T-cell (primary cell): Measurements from ENCODE around the gene AASDHPPT. TPM values are rescaled to one million over a fixed set of nuclear protein-coding genes. Genes with fewer than 3 reads are reported as not detected.

Experiments
- ATAC-seq, 4 experiments: fragments of 200-7000 bp in 3 of 4; fragments of 150-1000 bp in 1 of 4; cut with Tn5 transposase; replicated peaks in 1 of 4; 1 replicate in 3 of 4; 2 replicates in 1 of 4; pipeline ENCODE4 v1.10.0; 2021; ENCODE audit warnings: moderate library complexity in 3 of 4, mild to moderate bottlenecking in 2 of 4, moderate number of reproducible peaks in 1 of 4
- CTCF ChIA-PET, 2 donors: fragments of 300-600 bp; sonication (Branson Sonifier 250); formaldehyde crosslinking; loops; one replicate each; lab custom pipeline; 2022; ENCODE audit warnings: antibody characterized with exemption in 2 of 2; lab: Charles Lee
- POLR2A ChIA-PET, 2 donors: fragments of 300-600 bp; sonication (Branson Sonifier 250); formaldehyde crosslinking; loops; one replicate each; lab custom pipeline; 2022; ENCODE audit warnings: antibody characterized with exemption in 2 of 2; lab: Charles Lee
- DNase-seq, 35 experiments: peaks; one replicate each; pipeline versions ENCODE4 v3.0.0 to v3.0.0-alpha.2; 2013 to 2023
- H3K27ac ChIP-seq: one replicate; pipeline ENCODE4 v1.5.1; 2013; ENCODE audit warnings: low read length
- H3K27me3 ChIP-seq, 2 experiments: replicated peaks in 1 of 2; 1 replicate in 1 of 2; 2 replicates in 1 of 2; pipeline versions ENCODE4 v1.6.1 to v1.7.0; 2013; ENCODE audit warnings: low read length in 1 of 2, mixed read lengths in 1 of 2; ENCODE audit not compliant: control insufficient read depth in 2 of 2, insufficient read depth in 2 of 2; ENCODE audit errors: extremely low read depth in 1 of 2
- H3K36me3 ChIP-seq, 2 donors: 1 replicate in 1 of 2; 2 replicates in 1 of 2; pipeline versions ENCODE4 v1.6.1 to v1.7.0; 2013; ENCODE audit warnings: low read length in 1 of 2; ENCODE audit not compliant: control insufficient read depth in 2 of 2, insufficient read depth in 1 of 2; ENCODE audit errors: extremely low read depth in 1 of 2
- H3K4me1 ChIP-seq, 2 experiments: 1 replicate in 1 of 2; 2 replicates in 1 of 2; pipeline versions ENCODE4 v1.6.1 to v1.7.0; 2013; ENCODE audit warnings: low read length in 2 of 2, mixed read lengths in 1 of 2; ENCODE audit not compliant: insufficient read depth in 2 of 2, control insufficient read depth in 1 of 2; ENCODE audit errors: extremely low read depth in 1 of 2
- H3K4me3 ChIP-seq, 2 donors: 1 replicate in 1 of 2; 2 replicates in 1 of 2; pipeline versions ENCODE4 v1.5.1 to v1.7.0; 2013; ENCODE audit warnings: mild to moderate bottlenecking in 2 of 2, low read length in 1 of 2, moderate library complexity in 1 of 2; ENCODE audit not compliant: control insufficient read depth in 1 of 2; ENCODE audit errors: extremely low read depth in 1 of 2
- H3K9me3 ChIP-seq: 2 replicates; pipeline ENCODE4 v1.7.0; 2013
- H3K27ac Mint-ChIP-seq, 2 donors: one replicate each; pipeline ENCODE4 v1.8.0; 2020 to 2021; ENCODE audit warnings: mild to moderate bottlenecking in 2 of 2, mixed read lengths in 2 of 2
- H3K27me3 Mint-ChIP-seq, 2 donors: one replicate each; pipeline ENCODE4 v1.8.0; 2021 to 2022; ENCODE audit warnings: mixed read lengths in 2 of 2
- H3K36me3 Mint-ChIP-seq: one replicate; pipeline ENCODE4 v1.8.0; 2021; ENCODE audit warnings: mixed read lengths
- H3K4me1 Mint-ChIP-seq, 3 donors: one replicate each; pipeline ENCODE4 v1.8.0; 2020 to 2022; ENCODE audit warnings: mixed read lengths in 3 of 3, mild to moderate bottlenecking in 1 of 3
- H3K4me3 Mint-ChIP-seq, 3 donors: one replicate each; pipeline ENCODE4 v1.8.0; 2020 to 2022; ENCODE audit warnings: mild to moderate bottlenecking in 3 of 3, mixed read lengths in 3 of 3, moderate library complexity in 3 of 3
- H3K9me3 Mint-ChIP-seq, 3 donors: one replicate each; pipeline ENCODE4 v1.8.0; 2020 to 2022; ENCODE audit warnings: mixed read lengths in 3 of 3
- WGBS: methylation state at CpG from one replicate; pipeline ENCODE4 v1.1.5; 2013; ENCODE audit warnings: missing lambda C conversion rate; ENCODE audit not compliant: insufficient coverage; 5-methylcytosine and 5-hydroxymethylcytosine counted together
- total RNA-seq, 35 experiments: library from RNA in 6 of 35; stranded (reverse) in 6 of 35; fragments of 120-200 nt in 1 of 35; gene quantifications; one replicate each; pipeline versions ENCODE4 v1.2.1 to v1.2.4 and lab custom pipeline; 2013 to 2026

The AASDHPPT gene
- total RNA-seq, 5 donors from 2014 or later (not counting 1 experiment from before 2014, with no cell fraction given): 17.8 to 33.0 (median 31.1) TPM

DNA sequence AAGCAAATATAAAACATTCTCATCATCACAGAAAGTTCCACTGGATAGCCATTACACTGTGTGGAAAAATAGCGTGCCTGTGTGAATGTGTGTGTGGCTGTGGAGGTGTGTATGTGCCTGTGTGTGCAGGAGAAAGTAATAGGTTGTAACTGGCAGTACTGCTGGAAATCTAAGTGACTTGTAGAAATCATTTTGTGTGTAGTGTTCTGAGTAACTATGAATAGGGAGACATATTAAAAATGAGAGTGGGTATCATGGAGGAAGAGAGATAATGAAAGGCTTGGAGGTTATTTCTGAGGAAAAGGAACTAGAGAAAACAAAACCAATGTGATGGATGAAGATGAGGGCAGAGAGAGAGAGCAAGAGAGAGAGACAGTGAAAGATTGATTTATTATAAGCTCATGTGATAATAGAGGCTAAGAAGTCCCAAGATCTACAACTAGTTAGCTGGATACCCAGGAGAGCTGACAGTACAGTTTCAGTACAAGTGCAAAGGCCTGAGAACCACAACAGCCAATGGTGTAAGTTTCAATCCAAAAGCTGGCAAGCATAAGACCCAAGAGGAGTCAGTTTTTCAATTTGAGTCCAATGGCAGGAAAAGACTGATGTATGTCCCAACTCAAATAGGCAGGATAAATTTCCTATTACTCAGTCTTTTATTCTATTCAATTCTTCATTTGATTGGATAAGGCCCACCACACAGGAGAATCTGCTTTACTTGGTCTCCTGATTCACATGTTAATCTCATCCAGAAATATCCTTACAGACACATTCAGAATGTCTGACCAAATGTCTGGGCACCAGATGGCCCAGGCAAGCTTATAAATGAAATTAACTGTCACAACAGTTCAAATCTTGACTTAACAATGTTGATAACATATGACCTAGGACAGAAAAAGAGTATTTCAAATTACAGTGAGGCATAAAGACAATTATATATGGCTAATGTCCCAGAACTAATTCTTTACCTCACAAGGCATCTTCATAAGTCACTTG lies 15.2 kb upstream of the AASDHPPT start:
- no peak overlapping the region for H3K27ac Mint-ChIP-seq
- H3K27ac ChIP-seq: no peak overlapping the region
- no peaks in the 10 kb centered on the region for H3K27me3 ChIP-seq
- H3K4me1 ChIP-seq: no peaks in the 10 kb centered on the region
- no peak overlapping the region for H3K4me3 ChIP-seq
- peaks cover 12 to 16% (median 13%) of the 10 kb centered on the region in 3 donors for H3K4me1 Mint-ChIP-seq
- POLR2A ChIA-PET: interaction anchor here in 1 of 2 donors (0.5 to 0.6 kb wide), 2 partner anchors 15 to 555 kb away, joined by 3 to 5 read pairs; partner anchors contain the start of genes AASDHPPT and KBTBD3
- DNase-seq (no peak), ATAC-seq (no peak)
- no peaks in the 10 kb centered on the region for H3K9me3 Mint-ChIP-seq
- CTCF ChIA-PET: no interaction called here
- no peaks in the 10 kb centered on the region for H3K9me3 ChIP-seq
- H3K36me3 Mint-ChIP-seq: peaks cover 29% of the 10 kb centered on the region
- H3K36me3 ChIP-seq: peaks cover 0 to 2% of the 10 kb centered on the region in 2 donors
- no peak overlapping the region for H3K4me3 Mint-ChIP-seq
- no peaks in the 10 kb centered on the region for H3K27me3 Mint-ChIP-seq
- WGBS: 80% methylated on average over 1 of the region's 1 CpG

DNA sequence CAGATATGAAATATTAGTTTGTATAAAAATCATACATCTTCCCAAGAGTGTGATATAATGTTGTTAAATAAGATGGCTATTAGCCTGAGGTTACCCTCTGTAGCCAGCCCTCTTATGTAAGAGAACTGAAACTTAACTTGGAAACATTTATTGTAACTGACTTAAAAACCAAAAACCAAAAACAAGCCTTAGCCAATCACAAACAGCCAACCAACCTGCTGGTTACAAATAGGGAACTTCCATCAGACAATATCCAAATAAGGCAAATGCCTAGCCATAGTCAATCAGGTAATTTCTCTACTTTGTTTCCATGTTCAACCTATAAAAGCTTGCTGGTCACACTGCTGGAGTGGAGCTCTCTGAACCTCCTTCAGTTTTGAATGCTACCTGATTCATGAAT lies 14.5 kb upstream of the AASDHPPT start:
- no peak overlapping the region for H3K4me3 ChIP-seq
- Mint-ChIP-seq H3K36me3 (peaks cover 29% of the 10 kb centered on the region), H3K4me1 (peaks cover 12 to 23% (median 14%) of the 10 kb centered on the region in 3 donors), H3K27me3 (no peaks in the 10 kb centered on the region), H3K9me3 (no peaks in the 10 kb centered on the region), H3K27ac (no peak overlapping the region), H3K4me3 (no peak overlapping the region)
- POLR2A ChIA-PET: interaction anchor here in 1 of 2 donors (0.5 kb wide), 1 partner anchor 14 kb away, joined by 5 read pairs; the partner anchor contains the start of genes AASDHPPT and KBTBD3
- CTCF ChIA-PET: no interaction called here
- no peak overlapping the region for H3K27ac ChIP-seq
- H3K36me3 ChIP-seq: peaks cover 0 to 2% of the 10 kb centered on the region in 2 donors
- no peaks in the 10 kb centered on the region for H3K4me1 ChIP-seq
- DNase-seq (no peak), ATAC-seq (no peak)
- H3K27me3 ChIP-seq: no peaks in the 10 kb centered on the region
- no peaks in the 10 kb centered on the region for H3K9me3 ChIP-seq

DNA sequence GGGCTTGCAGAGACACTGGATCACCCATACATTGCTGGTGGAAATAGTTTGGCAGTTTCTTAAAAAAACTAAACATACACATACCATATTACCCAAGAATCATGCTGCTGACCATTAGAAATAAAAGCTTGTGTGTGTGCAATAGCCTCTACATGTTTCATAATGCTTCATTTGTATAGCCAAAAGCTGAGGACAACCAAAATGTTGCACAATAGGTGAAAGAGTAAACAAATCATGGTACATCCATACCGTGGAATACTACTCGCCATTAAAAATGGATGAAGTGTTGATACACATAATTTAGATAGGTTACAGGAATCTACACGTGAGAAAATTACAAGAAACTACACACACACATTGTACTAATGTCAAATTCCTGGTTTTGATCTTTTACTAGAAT lies 6.9 kb upstream of the AASDHPPT start:
- Histone ChIP-seq H3K36me3 (no peaks in the 10 kb centered on the region), H3K4me3 (no peak overlapping the region), H3K4me1 (no peaks in the 10 kb centered on the region), H3K27me3 (no peaks in the 10 kb centered on the region), H3K9me3 (no peaks in the 10 kb centered on the region), H3K27ac (no peak overlapping the region)
- Mint-ChIP-seq H3K36me3 (peaks cover 44% of the 10 kb centered on the region), H3K4me1 (peaks cover 20 to 40% (median 34%) of the 10 kb centered on the region in 3 donors), H3K4me3 (no peak overlapping the region), H3K9me3 (no peaks in the 10 kb centered on the region), H3K27me3 (no peaks in the 10 kb centered on the region), H3K27ac (no peak overlapping the region)
- WGBS: no CpG with 5 or more reads among the region's 3 CpGs
- DNase-seq (no peak), ATAC-seq (no peak)
- ChIA-PET CTCF (interaction anchor here in 1 of 2 donors (1.2 kb wide), 1 partner anchor 23 kb away, joined by 3 read pairs; no protein-coding TSS in a partner anchor), POLR2A (interaction anchor here (0.5 to 0.6 kb wide), 3 partner anchors 21 to 839 kb away, joined by 3 to 5 read pairs (median 3); no protein-coding TSS in a partner anchor)

DNA sequence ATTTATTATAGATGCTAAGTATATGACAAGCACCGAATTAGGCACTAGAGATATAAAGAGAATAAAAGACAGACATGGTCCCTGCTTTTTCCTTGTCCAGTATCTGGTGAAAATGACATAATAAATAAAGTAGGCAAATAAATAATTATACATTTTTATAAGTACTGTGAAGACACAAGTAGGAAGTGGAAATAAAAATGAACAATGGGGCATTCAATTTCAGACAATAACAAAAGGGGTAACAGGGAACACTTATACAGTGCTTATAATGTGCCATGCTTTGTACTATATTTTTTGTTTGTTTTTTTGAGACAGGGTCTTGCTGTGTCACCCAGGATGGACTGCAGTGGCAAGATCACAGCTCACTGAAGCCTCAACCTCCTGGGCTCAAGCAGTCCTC lies 4.7 kb upstream of the AASDHPPT start:
- ATAC-seq (no peak), DNase-seq (no peak)
- no peak overlapping the region for H3K27ac Mint-ChIP-seq
- H3K9me3 ChIP-seq: no peaks in the 10 kb centered on the region
- peaks cover 30% of the 10 kb centered on the region for H3K36me3 Mint-ChIP-seq
- peaks cover 29 to 46% (median 37%) of the 10 kb centered on the region in 3 donors for H3K4me1 Mint-ChIP-seq
- CTCF ChIA-PET: interaction anchor here in 1 of 2 donors (0.6 kb wide), 1 partner anchor 1800 kb away, joined by 4 read pairs; no protein-coding TSS in a partner anchor
- no peaks in the 10 kb centered on the region for H3K27me3 ChIP-seq
- no peak overlapping the region for H3K4me3 ChIP-seq
- no peak overlapping the region for H3K4me3 Mint-ChIP-seq
- H3K9me3 Mint-ChIP-seq: no peaks in the 10 kb centered on the region
- H3K36me3 ChIP-seq: no peaks in the 10 kb centered on the region
- no peak overlapping the region for H3K27ac ChIP-seq
- no CpG with 5 or more reads among the region's 1 CpG for WGBS
- POLR2A ChIA-PET: no interaction called here
- no peaks in the 10 kb centered on the region for H3K27me3 Mint-ChIP-seq
- H3K4me1 ChIP-seq: peaks cover 4 to 11% of the 10 kb centered on the region in 2 experiments

DNA sequence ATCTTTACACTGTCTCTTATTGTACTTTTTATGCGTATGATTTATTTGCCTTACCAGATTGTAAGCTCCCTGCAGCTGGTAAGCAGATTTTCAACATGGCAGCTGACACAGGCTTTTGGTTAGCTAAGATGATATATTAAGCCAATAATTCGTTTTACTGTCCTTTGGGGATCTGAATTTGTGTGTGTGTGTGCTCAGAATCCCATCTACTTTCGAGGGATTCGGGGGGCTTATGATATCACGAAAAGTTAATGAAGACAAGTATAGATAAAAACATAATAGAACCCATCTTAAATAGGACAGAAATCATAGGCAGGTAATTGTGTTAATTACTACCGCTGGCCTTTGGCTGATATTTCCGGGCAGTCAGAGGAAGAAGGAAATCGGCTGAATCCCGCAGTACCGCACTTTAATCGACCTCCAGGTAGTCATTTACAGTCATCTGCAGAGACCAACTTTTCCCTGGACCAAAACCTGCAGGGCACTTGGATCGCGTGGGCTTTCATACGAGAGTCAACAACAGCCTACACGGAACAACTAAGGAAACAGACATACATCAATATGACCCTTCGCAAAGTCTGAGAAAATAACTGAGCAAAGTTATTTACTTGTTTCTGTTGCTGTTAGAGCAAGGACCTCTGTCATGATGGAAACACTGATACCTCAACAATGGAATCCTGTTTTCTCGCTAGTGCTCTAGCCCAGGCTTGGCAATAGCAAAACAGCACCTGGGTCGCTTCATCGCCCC lies 1.1 kb upstream of the AASDHPPT start:
- H3K27me3 ChIP-seq: no peaks in the 10 kb centered on the region
- WGBS: 2% methylated on average over 8 of the region's 19 CpGs
- H3K9me3 Mint-ChIP-seq: no peaks in the 10 kb centered on the region
- peaks cover 13 to 25% of the 10 kb centered on the region in 2 experiments for H3K4me1 ChIP-seq
- H3K27ac Mint-ChIP-seq: peak overlapping the region; percentile 96 to 97
- H3K4me3 Mint-ChIP-seq: peak overlapping the region; percentile 94 to 98 (median 97)
- H3K27me3 Mint-ChIP-seq: no peaks in the 10 kb centered on the region
- ATAC-seq (no peak), DNase-seq (no peak)
- POLR2A ChIA-PET: no interaction called here
- CTCF ChIA-PET: interaction anchor here (0.6 to 1.2 kb wide), 6 partner anchors 9 to 1487 kb away, joined by 3 to 7 read pairs (median 3); no protein-coding TSS in a partner anchor
- peaks cover 52 to 66% (median 63%) of the 10 kb centered on the region in 3 donors for H3K4me1 Mint-ChIP-seq
- H3K36me3 Mint-ChIP-seq: peaks cover 29% of the 10 kb centered on the region
- H3K4me3 ChIP-seq: peak overlapping the region; percentile 84 to 98
- peak overlapping the region; percentile 85 for H3K27ac ChIP-seq
- H3K9me3 ChIP-seq: no peaks in the 10 kb centered on the region
- peaks cover 0 to 13% of the 10 kb centered on the region in 2 donors for H3K36me3 ChIP-seq
